ENCODE results near the gene CNTNAP4. TPM values are rescaled to one million over a fixed set of nuclear protein-coding genes. Genes with fewer than 3 reads are reported as not detected.

CNTNAP4 gene
- total and polyA plus RNA-seq, 2 of the 13 experiments (the other 11 are each of a cell fraction or from before 2014, with no cell fraction given): not detected

GRCh38 chr16:76371441-76371840 lies 94.2 kb downstream of the CNTNAP4 start:
- in situ Hi-C loops (cut with HindIII; ENCODE audit: extremely low pct_ligation_motif_present, low pct_unique_long_range_greater_than_20kb): no loop called here
- TF ChIP-seq ZNF577 (CRISPR knock-in tag; IDR thresholded peaks at IDR 0.05; ENCODE audit: borderline replicate concordance, low read depth) (no peak), EHMT2 (IDR thresholded peaks at IDR 0.05; ENCODE audit: borderline replicate concordance, low read depth, low read length) (no peak), ZNF280D (CRISPR knock-in tag; IDR thresholded peaks at IDR 0.05) (no peak), ETS1 (CRISPR knock-in tag; IDR thresholded peaks at IDR 0.05) (no peak), TP53 (CRISPR knock-in tag; conservative IDR thresholded peaks at IDR 0.05) (no peak), RAD21 (CRISPR knock-in tag; IDR thresholded peaks at IDR 0.05) (no peak), RBFOX2 (IDR thresholded peaks at IDR 0.05; ENCODE audit: low read depth, low read length) (no peak), ZNF556 (CRISPR knock-in tag; IDR thresholded peaks at IDR 0.05; ENCODE audit: borderline replicate concordance) (no peak), PAXIP1 (CRISPR knock-in tag; conservative IDR thresholded peaks at IDR 0.05) (no peak), HMG20A (CRISPR knock-in tag; IDR thresholded peaks at IDR 0.05; ENCODE audit: borderline replicate concordance) (no peak), ZNF317 (CRISPR knock-in tag; IDR thresholded peaks at IDR 0.05) (no peak), ZFP91 (CRISPR knock-in tag; IDR thresholded peaks at IDR 0.05; ENCODE audit: borderline replicate concordance) (no peak), RELA (CRISPR knock-in tag; IDR thresholded peaks at IDR 0.05) (no peak), ZNF234 (CRISPR knock-in tag; conservative IDR thresholded peaks at IDR 0.05) (no peak)

More at GRCh38 chr16:76371441-76371840, 94.2 kb downstream of the CNTNAP4 start:
- no TSS peak for BruUV-seq (replicated peaks)
- Histone ChIP-seq H3K4me2 (ENCODE audit: low read depth, low read length) (no peak overlapping the region), H3K9ac (ENCODE audit: insufficient read depth, low read depth, low read length) (no peak overlapping the region), H3K79me2 (ENCODE audit: insufficient read depth, low read length) (no peaks in the 10 kb centered on the region), H4K20me1 (ENCODE audit: insufficient read depth, low read length) (no peaks in the 10 kb centered on the region), H3K27me3 (ENCODE audit: control insufficient read depth in 1 of 2, insufficient read depth in 2 of 2, low read length in 2 of 2) (no peaks in the 10 kb centered on the region), H3K36me3 (replicated peaks in 1 of 2; ENCODE audit: control insufficient read depth in 1 of 2, insufficient read depth in 2 of 2, low read length in 2 of 2) (no peaks in the 10 kb centered on the region), H3K4me3 (replicated peaks in 1 of 3; ENCODE audit: insufficient read depth in 1 of 3, low read depth in 2 of 3, low read length in 3 of 3) (no peak overlapping the region), H3K27ac (ENCODE audit: extremely low read length, insufficient read depth, low read length) (no peak overlapping the region), H3K9me3 (ENCODE audit: low read length) (no peaks in the 10 kb centered on the region), H3K4me1 (ENCODE audit: insufficient read depth, low read length) (no peaks in the 10 kb centered on the region), H2AFZ (ENCODE audit: low read length) (no peak overlapping the region)
- WGBS (ENCODE audit: low lambda C conversion rate): 13% methylated on average over 3 of the region's 3 CpGs
- ATAC-seq (no peak), FAIRE-seq (no peak), DNase-seq (ENCODE audit: low spot score) (no peak)
- intact Hi-C loops (cut with micrococcal nuclease; ENCODE audit: unreplicated experiment): no loop called here
- ChIA-PET POLR2A (no interaction called here), CTCF (ENCODE audit: low intra/inter-chr PET ratio, low total read pairs) (no interaction called here)

All from HepG2 (cell line).